Peyer's patch (tissue), 4 donors: Measurements from ENCODE around the gene PHACTR1. TPM values are rescaled to one million over a fixed set of nuclear protein-coding genes. Genes with fewer than 3 reads are reported as not detected.
"Not testable (repeated sequence)": the region's sequence is repeated elsewhere in the genome, so short reads cannot be mapped to it uniquely, and the experiment has no call there.

Source experiments
- DNase-seq, 3 donors: peaks; one replicate each; pipeline ENCODE4 v3.0.0-alpha.2; 2017 to 2019
- H3K27ac ChIP-seq, 4 donors: fragments of 200-600 bp; sonication (generic); one replicate each; pipeline ENCODE4 v1.5.1; 2016 to 2019
- H3K27me3 ChIP-seq, 2 donors: fragments of 200-600 bp; sonication (generic); one replicate each; pipeline ENCODE4 v1.5.1; 2019
- H3K36me3 ChIP-seq, 3 donors: fragments of 200-600 bp; sonication (generic); one replicate each; pipeline ENCODE4 v1.5.1; 2016 to 2019
- H3K4me1 ChIP-seq, 4 donors: fragments of 200-600 bp; sonication (generic); one replicate each; pipeline ENCODE4 v1.5.1; 2016 to 2019
- H3K4me3 ChIP-seq, 4 donors: fragments of 200-600 bp; sonication (generic); 1 replicate in 3 of 4; 2 replicates in 1 of 4; pipeline ENCODE4 v1.5.1; 2016 to 2019; ENCODE audit warnings: mild to moderate bottlenecking in 1 of 4
- H3K9me3 ChIP-seq, 4 donors: fragments of 200-600 bp; sonication (generic); one replicate each; pipeline ENCODE4 v1.5.1; 2016 to 2019; ENCODE audit warnings: mild to moderate bottlenecking in 1 of 4
- POLR2A ChIP-seq, 2 donors: fragments of 450-650 bp; IDR thresholded peaks; one replicate each; pipeline ENCODE4 v1.5.1; 2017; ENCODE audit warnings: antibody characterized with exemption in 2 of 2, mild to moderate bottlenecking in 2 of 2, moderate library complexity in 2 of 2
- total RNA-seq, 4 donors: library from RNA; depleted of rRNA; stranded (reverse); fragments of >200 nt; gene quantifications; one replicate each; pipeline ENCODE4 v1.1.0, GENCODE V29; 2016
- TF ChIP-seq, protein P1 (sequence below), 6 experiments: fragments of 450-650 bp in 4 of 6; fragments of 200-600 bp in 2 of 6; sonication (generic) in 1 of 6; IDR thresholded peaks; one replicate each; pipeline ENCODE4 v1.5.1; 2017 to 2019; ENCODE audit warnings: antibody characterized with exemption in 6 of 6, mild to moderate bottlenecking in 3 of 6, moderate library complexity in 1 of 6

The PHACTR1 gene
- total RNA-seq, 4 donors from 2014 or later = 0.35 to 19.0 (median 1.7) TPM

GRCh38 chr6:12717356-12717755 is 789 bp downstream of the PHACTR1 start:
- H3K27me3 ChIP-seq = no peaks in the 10 kb centered on the region
- no peaks in the 10 kb centered on the region for H3K36me3 ChIP-seq
- H3K27ac ChIP-seq = no peak overlapping the region
- no peaks in the 10 kb centered on the region for H3K9me3 ChIP-seq
- no peak for TF ChIP-seq POLR2A (IDR thresholded peaks at IDR 0.05)
- TF ChIP-seq, protein P1, sequence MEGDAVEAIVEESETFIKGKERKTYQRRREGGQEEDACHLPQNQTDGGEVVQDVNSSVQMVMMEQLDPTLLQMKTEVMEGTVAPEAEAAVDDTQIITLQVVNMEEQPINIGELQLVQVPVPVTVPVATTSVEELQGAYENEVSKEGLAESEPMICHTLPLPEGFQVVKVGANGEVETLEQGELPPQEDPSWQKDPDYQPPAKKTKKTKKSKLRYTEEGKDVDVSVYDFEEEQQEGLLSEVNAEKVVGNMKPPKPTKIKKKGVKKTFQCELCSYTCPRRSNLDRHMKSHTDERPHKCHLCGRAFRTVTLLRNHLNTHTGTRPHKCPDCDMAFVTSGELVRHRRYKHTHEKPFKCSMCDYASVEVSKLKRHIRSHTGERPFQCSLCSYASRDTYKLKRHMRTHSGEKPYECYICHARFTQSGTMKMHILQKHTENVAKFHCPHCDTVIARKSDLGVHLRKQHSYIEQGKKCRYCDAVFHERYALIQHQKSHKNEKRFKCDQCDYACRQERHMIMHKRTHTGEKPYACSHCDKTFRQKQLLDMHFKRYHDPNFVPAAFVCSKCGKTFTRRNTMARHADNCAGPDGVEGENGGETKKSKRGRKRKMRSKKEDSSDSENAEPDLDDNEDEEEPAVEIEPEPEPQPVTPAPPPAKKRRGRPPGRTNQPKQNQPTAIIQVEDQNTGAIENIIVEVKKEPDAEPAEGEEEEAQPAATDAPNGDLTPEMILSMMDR (IDR thresholded peaks at IDR 0.05) = no peak
- no peak overlapping the region for H3K4me3 ChIP-seq
- no peak for DNase-seq
- no peaks in the 10 kb centered on the region for H3K4me1 ChIP-seq

- no peaks in the 10 kb centered on the region for H3K36me3 ChIP-seq
- no peak overlapping the region for H3K4me3 ChIP-seq
- H3K27ac ChIP-seq = no peak overlapping the region
- H3K27me3 ChIP-seq = no peaks in the 10 kb centered on the region
- no peak for TF ChIP-seq POLR2A (IDR thresholded peaks at IDR 0.05)
- TF ChIP-seq, protein P1 (IDR thresholded peaks at IDR 0.05) = no peak
- DNase-seq = no peak
- H3K9me3 ChIP-seq = no peaks in the 10 kb centered on the region
- no peaks in the 10 kb centered on the region for H3K4me1 ChIP-seq
Observed at GRCh38 chr6:12718015-12718414, 1.4 kb downstream of the PHACTR1 start.

DNA sequence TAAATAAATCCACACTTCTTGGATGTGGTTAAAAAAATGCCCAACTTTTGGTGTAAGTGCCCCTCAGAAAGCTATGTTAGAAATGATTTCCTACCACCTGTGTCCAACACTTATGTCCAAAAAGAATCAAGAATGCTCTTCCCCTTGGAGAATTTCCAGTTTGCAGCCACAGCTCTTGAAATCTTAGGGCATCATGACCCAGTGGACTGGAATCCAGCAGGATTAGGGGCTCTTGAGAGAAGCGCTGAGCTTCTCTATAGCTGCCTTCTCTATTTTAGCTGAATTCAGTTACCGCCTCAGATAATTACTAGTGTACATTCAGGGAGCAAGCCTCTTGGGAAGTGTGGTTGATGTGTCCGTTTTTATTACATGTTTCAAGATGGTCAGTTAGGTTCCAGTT is 2.5 kb downstream of the PHACTR1 start:
- no peak for DNase-seq
- Histone ChIP-seq H3K4me3 (no peak overlapping the region), H3K4me1 (no peaks in the 10 kb centered on the region), H3K9me3 (no peaks in the 10 kb centered on the region), H3K27me3 (no peaks in the 10 kb centered on the region), H3K27ac (no peak overlapping the region), H3K36me3 (no peaks in the 10 kb centered on the region)
- TF ChIP-seq, protein P1 (IDR thresholded peaks at IDR 0.05) = no peak
- TF ChIP-seq POLR2A (IDR thresholded peaks at IDR 0.05) = no peak

DNA sequence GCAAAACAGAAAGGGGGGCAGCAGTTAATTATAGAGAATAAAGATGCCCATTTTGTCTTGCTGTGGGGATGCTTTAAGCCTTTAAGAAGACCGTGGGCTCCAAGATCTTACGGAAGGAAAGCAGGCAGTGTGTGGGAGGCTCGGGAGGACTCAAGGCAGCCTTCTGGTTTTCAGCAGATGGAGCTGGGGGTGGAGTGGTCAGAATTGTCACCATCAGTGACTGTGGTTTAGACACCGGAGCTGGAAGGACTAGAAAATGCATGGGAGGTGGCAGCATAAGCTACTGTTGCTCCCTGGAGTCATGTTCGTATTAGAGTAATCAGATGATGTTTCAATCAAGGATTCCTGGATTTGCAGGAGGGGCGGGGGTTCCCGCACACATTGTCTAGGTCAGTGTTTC is 3.7 kb downstream of the PHACTR1 start:
- TF ChIP-seq, protein P1 (IDR thresholded peaks at IDR 0.05) = no peak
- TF ChIP-seq POLR2A (IDR thresholded peaks at IDR 0.05) = no peak
- no peaks in the 10 kb centered on the region for H3K27me3 ChIP-seq

GRCh38 chr6:12725263-12725662 is 8.7 kb downstream of the PHACTR1 start:
- Histone ChIP-seq H3K4me1 (no peaks in the 10 kb centered on the region), H3K27ac (no peak overlapping the region), H3K27me3 (no peaks in the 10 kb centered on the region), H3K4me3 (no peak overlapping the region), H3K9me3 (no peaks in the 10 kb centered on the region), H3K36me3 (no peaks in the 10 kb centered on the region)
- no peak for DNase-seq
- no peak for TF ChIP-seq POLR2A (IDR thresholded peaks at IDR 0.05)
- TF ChIP-seq, protein P1 (IDR thresholded peaks at IDR 0.05) = no peak

More for the DNA sequence above, 3.7 kb downstream of the PHACTR1 start:
- no peak for DNase-seq
- Histone ChIP-seq H3K4me3 (no peak overlapping the region), H3K9me3 (no peaks in the 10 kb centered on the region), H3K27ac (no peak overlapping the region), H3K36me3 (no peaks in the 10 kb centered on the region), H3K4me1 (no peaks in the 10 kb centered on the region)

- Histone ChIP-seq H3K27me3 (no peaks in the 10 kb centered on the region), H3K9me3 (no peaks in the 10 kb centered on the region), H3K36me3 (no peaks in the 10 kb centered on the region), H3K27ac (no peak overlapping the region), H3K4me3 (no peak overlapping the region), H3K4me1 (no peaks in the 10 kb centered on the region)
- TF ChIP-seq, protein P1 (IDR thresholded peaks at IDR 0.05) = no peak
- TF ChIP-seq POLR2A (IDR thresholded peaks at IDR 0.05) = no peak
- no peak for DNase-seq
Observed at GRCh38 chr6:12729467-12729866, 12.9 kb downstream of the PHACTR1 start.

- not testable (repeated sequence) for H3K4me3 ChIP-seq, H3K27ac ChIP-seq, H3K9me3 ChIP-seq, H3K36me3 ChIP-seq, H3K27me3 ChIP-seq, DNase-seq, H3K4me1 ChIP-seq
Observed at GRCh38 chr6:12730809-12731208, 14.2 kb downstream of the PHACTR1 start.
